ENCODE results near the gene PRR7.

The PRR7 gene

GRCh38 chr5:177434437-177434836 is 12.2 kb upstream of the PRR7 start:
- no peak for TF ChIP-seq CTCF (IDR thresholded peaks at IDR 0.05; ENCODE audit: low read depth, low read length)
- Histone ChIP-seq H3K4me1 (peaks cover 14% of the 10 kb centered on the region), H3K4me3 (ENCODE audit: low read depth, low read length) (no peak overlapping the region), H3K27me3 (no peaks in the 10 kb centered on the region), H3K9me3 (no peaks in the 10 kb centered on the region), H3K36me3 (peaks cover 61% of the 10 kb centered on the region)
- DNase-seq, result no peak

GRCh38 chr5:177434942-177435738 is 11.5 kb upstream of the PRR7 start:
- Histone ChIP-seq H3K36me3 (peaks cover 63% of the 10 kb centered on the region), H3K4me1 (peaks cover 13% of the 10 kb centered on the region), H3K9me3 (no peaks in the 10 kb centered on the region), H3K4me3 (ENCODE audit: low read depth, low read length) (no peak overlapping the region), H3K27me3 (no peaks in the 10 kb centered on the region)
- DNase-seq, result no peak
- no peak for TF ChIP-seq CTCF (IDR thresholded peaks at IDR 0.05; ENCODE audit: low read depth, low read length)

- H3K4me3 ChIP-seq (ENCODE audit: low read depth, low read length), result no peak overlapping the region
- no peak for DNase-seq
Measured at GRCh38 chr5:177435847-177436536, 10.6 kb upstream of the PRR7 start.

DNA sequence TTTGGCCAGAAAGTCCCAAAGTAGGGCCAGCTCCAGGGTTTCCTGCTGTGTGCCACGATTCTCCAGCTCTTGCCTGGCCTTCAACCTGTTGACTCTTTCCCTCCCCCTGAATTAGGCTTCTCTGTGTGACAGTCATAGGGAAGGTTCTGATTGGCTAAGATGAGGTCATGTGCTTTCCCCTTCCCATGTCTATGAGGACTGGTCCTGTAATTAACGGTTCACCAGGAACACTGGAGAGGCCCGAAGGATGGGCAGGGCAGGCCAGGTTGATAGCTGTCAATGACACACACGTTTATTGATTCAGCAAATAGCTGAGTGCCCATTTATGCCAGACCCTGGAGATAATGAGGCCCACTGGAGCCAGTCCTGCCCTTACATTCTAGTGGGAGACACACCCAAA is 9.0 kb upstream of the PRR7 start:
- no peak for TF ChIP-seq CTCF (IDR thresholded peaks at IDR 0.05; ENCODE audit: low read depth, low read length)
- no peak for DNase-seq
- no peak overlapping the region for H3K4me3 ChIP-seq (ENCODE audit: low read depth, low read length)

More at GRCh38 chr5:177435847-177436536, 10.6 kb upstream of the PRR7 start:
- no peaks in the 10 kb centered on the region for H3K9me3 ChIP-seq
- H3K27me3 ChIP-seq, result no peaks in the 10 kb centered on the region
- peaks cover 15% of the 10 kb centered on the region for H3K4me1 ChIP-seq
- H3K36me3 ChIP-seq, result peaks cover 64% of the 10 kb centered on the region
- no peak for TF ChIP-seq CTCF (IDR thresholded peaks at IDR 0.05; ENCODE audit: low read depth, low read length)

DNA sequence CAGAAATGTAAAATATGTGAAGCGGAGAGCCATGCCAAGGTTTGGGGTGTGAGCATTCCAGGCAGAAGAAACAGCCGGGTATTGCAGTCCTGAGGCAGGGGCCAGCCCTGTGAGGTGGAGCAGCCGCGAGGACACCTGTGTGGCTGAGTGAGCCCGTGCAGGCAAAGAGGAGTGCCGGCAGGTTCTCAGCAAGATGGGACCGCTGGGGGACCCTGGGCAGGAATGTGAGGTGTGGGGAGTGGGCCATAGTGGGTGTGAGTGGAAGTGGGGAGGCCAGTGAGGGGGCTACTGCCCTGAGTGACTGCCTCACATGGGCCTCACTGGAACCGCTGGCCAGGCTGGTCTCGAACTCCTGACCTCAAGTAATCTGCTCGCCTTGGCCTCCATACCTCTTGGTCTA is 8.1 kb upstream of the PRR7 start:
- no peaks in the 10 kb centered on the region for H3K9me3 ChIP-seq
- DNase-seq, result no peak

More for the DNA sequence above, 9.0 kb upstream of the PRR7 start:
- Histone ChIP-seq H3K36me3 (peaks cover 60% of the 10 kb centered on the region), H3K27me3 (no peaks in the 10 kb centered on the region), H3K9me3 (no peaks in the 10 kb centered on the region), H3K4me1 (peaks cover 5% of the 10 kb centered on the region; the same call in 1 of the 2 replicates)

More for the DNA sequence above, 8.1 kb upstream of the PRR7 start:
- Histone ChIP-seq H3K4me1 (peaks cover 5% of the 10 kb centered on the region; the same call in 1 of the 2 replicates), H3K27me3 (no peaks in the 10 kb centered on the region), H3K4me3 (ENCODE audit: low read depth, low read length) (no peak overlapping the region), H3K36me3 (peaks cover 53% of the 10 kb centered on the region)
- no peak for TF ChIP-seq CTCF (IDR thresholded peaks at IDR 0.05; ENCODE audit: low read depth, low read length)
